K562 (cell line): ENCODE data around the gene SDHC. TPM values are rescaled to one million over a fixed set of nuclear protein-coding genes. Genes with fewer than 3 reads are reported as not detected.

Source experiments
- CSDE1 ChIP-seq, 2 experiments: fragments of 450-650 bp; IDR thresholded peaks; 2 replicates each; pipeline ENCODE4 v1.6.1; 2016; ENCODE audit warnings: mild to moderate bottlenecking in 1 of 2
- ETV1 ChIP-seq: fragments of 450-650 bp; conservative IDR thresholded peaks from 2 replicates; pipeline ENCODE4 v1.6.1; 2016; ENCODE audit warnings: missing genetic modification characterization, control low read depth, low read depth, missing compliant biosample characterization
- IRF2 ChIP-seq: sonication (generic); formaldehyde crosslinking; IDR thresholded peaks from 2 replicates; pipeline ENCODE4 v1.8.1; 2022; ENCODE audit warnings: mild to moderate bottlenecking, missing genetic modification reagents
- NCOA4 ChIP-seq: fragments of 450-650 bp; IDR thresholded peaks from 2 replicates; pipeline ENCODE4 v1.6.1; 2018; ENCODE audit warnings: mild to moderate bottlenecking; ENCODE audit not compliant: partially characterized antibody
- RAD21 ChIP-seq, 2 experiments: fragments of 250-450 bp in 1 of 2; fragments of 450-650 bp in 1 of 2; sonication (Bioruptor Pico) in 1 of 2; formaldehyde crosslinking in 1 of 2; IDR thresholded peaks in 1 of 2; conservative IDR thresholded peaks in 1 of 2; 2 replicates each; pipeline versions ENCODE4 v1.4.0 to v1.8.0; 2020 to 2022; ENCODE audit warnings: mild to moderate bottlenecking in 2 of 2, moderate library complexity in 1 of 2
- RBM25 ChIP-seq: fragments of 200-400 bp; formaldehyde crosslinking; IDR thresholded peaks from 2 replicates; pipeline ENCODE4 v1.6.1; 2018; ENCODE audit warnings: low read length, low read depth, moderate library complexity; ENCODE audit not compliant: severe bottlenecking
- polyA plus RNA-seq, 8 experiments: library from polyadenylated mRNA; depleted of rRNA in 4 of 8; stranded (reverse) in 5 of 8; unstranded in 3 of 8; fragments of >200 nt; fragmentation: Nextera tagmentation in 2 of 8; fragmentation: Illumina TruSeq in 1 of 8; extraction: Ambion mirVana in 2 of 8; extraction: Trizol in 1 of 8; gene quantifications; 2 replicates each; pipeline versions ENCODE4 v1.2.1 to v1.2.3, GENCODE V29; 2011 to 2014; ENCODE audit warnings: inconsistent platforms in 1 of 8, missing spikeins in 1 of 8
- total RNA-seq, 7 experiments: library from RNA; depleted of rRNA in 6 of 7; stranded (reverse); fragments of >200 nt in 6 of 7; fragmentation: Illumina TruSeq in 2 of 7; extraction: Trizol in 2 of 7; gene quantifications; 2 replicates each; pipeline versions ENCODE4 v1.2.1 to v1.2.3, GENCODE V29; 2011 to 2021; ENCODE audit warnings: low replicate concordance in 1 of 7
- TF ChIP-seq, protein P1 (sequence below), 2 experiments: fragments of 450-650 bp; IDR thresholded peaks; 2 replicates each; pipeline ENCODE4 v1.6.1; 2016; ENCODE audit warnings: mild to moderate bottlenecking in 2 of 2, borderline replicate concordance in 1 of 2, low read depth in 1 of 2, moderate library complexity in 1 of 2
- TF ChIP-seq, protein P2 (sequence below): fragments of 250-450 bp; sonication (Bioruptor Pico); IDR thresholded peaks from 2 replicates; pipeline ENCODE4 v1.8.0; 2021; ENCODE audit warnings: moderate library complexity, mild to moderate bottlenecking, inconsistent platforms

SDHC gene
- total and polyA plus RNA-seq, 9 of the 15 experiments (the other 6 are each of a cell fraction or from before 2014, with no cell fraction given) = 7.7 to 309 (median 174) TPM

DNA sequence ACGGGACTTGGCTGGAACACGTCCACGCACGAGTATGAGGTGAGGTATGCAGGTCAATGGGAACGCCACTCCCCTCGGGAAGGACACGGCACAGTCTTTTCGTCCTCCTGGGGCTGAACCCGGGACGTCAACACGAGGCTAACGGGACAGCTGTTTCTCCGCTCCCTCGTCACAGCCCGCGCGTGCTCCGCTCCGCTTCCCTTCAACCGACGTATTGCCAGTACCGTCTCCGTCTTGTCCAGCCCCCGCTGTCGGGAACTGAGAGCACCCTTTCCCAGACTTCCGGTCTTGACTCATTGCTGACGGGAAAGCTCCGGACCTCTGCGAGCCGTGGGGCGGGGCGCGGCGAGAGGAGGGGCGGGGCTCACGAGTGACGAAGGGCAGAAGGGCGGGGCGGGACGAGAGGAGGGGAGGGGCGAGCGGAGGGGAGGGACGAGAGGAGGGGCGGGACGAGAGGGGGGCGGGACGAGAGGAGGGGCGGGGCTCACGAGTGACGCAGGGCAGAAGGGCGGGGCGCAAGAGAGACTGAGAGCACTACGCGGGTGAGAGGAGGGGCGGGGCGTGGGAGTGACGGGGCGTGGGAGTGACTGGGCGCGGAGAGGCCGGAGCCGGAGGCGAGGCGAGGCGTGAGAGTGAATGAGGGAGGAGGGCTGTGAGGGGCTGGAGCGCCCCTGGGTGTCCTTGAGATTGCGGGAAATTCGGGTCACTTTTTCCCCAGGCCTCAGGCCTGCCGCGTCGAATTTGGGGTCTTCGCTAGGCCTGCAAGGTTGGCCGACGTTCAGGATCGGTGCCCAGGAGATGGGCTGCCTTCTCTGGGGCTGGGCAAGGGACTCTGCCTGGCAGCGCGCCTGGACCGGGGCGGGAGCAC, 75.7 kb downstream of the SDHC start (continued):
- TF ChIP-seq, protein P1, sequence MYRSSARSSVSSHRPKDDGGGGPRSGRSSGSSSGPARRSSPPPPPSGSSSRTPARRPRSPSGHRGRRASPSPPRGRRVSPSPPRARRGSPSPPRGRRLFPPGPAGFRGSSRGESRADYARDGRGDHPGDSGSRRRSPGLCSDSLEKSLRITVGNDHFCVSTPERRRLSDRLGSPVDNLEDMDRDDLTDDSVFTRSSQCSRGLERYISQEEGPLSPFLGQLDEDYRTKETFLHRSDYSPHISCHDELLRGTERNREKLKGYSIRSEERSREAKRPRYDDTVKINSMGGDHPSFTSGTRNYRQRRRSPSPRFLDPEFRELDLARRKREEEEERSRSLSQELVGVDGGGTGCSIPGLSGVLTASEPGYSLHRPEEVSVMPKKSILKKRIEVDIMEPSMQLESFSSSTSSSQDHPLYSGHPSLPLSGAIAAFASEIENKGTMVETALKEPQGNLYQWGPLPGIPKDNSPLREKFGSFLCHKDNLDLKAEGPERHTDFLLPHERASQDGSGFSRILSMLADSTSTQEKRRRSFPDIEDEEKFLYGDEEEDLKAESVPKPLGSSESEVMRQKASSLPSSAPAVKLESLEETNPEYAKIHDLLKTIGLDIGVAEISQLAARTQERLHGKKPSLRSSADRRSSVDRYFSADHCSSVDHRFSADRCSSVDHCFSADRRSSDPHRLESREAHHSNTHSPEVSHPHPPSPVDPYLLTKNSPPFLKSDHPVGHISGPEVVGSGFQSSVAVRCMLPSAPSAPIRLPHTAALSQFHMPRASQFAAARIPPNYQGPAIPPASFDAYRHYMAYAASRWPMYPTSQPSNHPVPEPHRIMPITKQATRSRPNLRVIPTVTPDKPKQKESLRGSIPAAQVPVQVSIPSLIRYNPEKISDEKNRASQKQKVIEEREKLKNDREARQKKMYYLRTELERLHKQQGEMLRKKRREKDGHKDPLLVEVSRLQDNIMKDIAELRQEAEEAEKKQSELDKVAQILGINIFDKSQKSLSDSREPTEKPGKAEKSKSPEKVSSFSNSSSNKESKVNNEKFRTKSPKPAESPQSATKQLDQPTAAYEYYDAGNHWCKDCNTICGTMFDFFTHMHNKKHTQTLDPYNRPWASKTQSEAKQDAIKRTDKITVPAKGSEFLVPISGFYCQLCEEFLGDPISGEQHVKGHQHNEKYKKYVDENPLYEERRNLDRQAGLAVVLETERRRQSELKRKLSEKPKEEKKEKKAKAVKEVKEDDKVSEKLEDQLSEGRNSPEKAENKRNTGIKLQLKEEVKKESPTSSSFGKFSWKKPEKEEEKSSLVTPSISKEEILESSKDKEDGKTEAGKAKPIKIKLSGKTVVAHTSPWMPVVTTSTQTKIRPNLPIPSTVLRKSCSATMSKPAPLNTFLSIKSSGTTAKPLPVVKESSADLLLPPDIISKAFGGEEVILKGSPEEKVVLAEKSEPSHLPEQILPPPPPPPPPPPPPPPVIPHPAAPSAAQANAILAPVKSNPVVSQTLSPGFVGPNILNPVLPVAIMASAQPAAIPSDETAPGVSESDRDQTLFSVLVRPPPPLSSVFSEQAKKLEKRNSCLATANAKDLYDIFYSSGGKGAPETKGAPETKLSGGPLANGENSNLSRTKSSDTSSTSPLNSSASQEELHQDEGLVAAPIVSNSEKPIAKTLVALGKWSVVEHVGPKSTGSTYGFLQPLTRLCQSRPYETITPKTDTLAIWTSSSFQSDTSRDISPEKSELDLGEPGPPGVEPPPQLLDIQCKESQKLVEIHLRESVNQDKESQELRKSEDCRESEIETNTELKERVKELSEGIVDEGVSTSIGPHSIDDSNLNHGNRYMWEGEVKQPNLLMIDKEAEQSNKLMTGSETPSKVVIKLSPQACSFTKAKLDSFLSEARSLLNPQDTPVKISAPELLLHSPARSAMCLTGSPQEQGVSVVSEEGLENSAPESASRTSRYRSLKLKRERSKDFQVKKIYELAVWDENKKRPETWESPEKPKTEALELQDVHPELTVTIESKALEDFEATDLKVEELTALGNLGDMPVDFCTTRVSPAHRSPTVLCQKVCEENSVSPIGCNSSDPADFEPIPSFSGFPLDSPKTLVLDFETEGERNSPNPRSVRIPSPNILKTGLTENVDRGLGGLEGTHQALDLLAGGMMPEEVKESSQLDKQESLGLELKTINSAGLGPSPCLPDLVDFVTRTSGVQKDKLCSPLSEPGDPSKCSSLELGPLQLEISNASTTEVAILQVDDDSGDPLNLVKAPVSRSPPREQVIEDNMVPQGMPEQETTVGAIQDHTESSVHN (IDR thresholded peaks at IDR 0.05; ENCODE audit: borderline replicate concordance in 1 of 2, low read depth in 1 of 2) = peak in 1 of 2 experiments; percentile 23; a peak in 1 of 4 replicates
- TF ChIP-seq RAD21 (CRISPR knock-in tag; conservative IDR thresholded peaks at IDR 0.05 in 1 of 2, IDR thresholded peaks at IDR 0.05 in 1 of 2) (no peak), IRF2 (CRISPR knock-in tag) (no peak), ETV1 (peak; percentile 97), NCOA4 (no peak), CSDE1 (IDR thresholded peaks at IDR 0.05) (peak in 1 of 2 experiments; percentile 71; a peak in 2 of 4 replicates), RBM25 (no peak)
- TF ChIP-seq, protein P2, sequence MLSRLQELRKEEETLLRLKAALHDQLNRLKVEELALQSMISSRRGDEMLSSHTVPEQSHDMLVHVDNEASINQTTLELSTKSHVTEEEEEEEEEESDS = no peak
- TF ChIP-seq, all 486 proteins: peak for 158
